HepG2 (cell line): ENCODE results near the gene HAP1. TPM values are rescaled to one million over a fixed set of nuclear protein-coding genes. Genes with fewer than 3 reads are reported as not detected.

ENCODE experiments used
- ESRRA ChIP-seq: sonication (generic); formaldehyde crosslinking; IDR thresholded peaks from 2 replicates; pipeline ENCODE4 v1.5.1; 2020; ENCODE audit warnings: mild to moderate bottlenecking, low read depth, missing genetic modification reagents
- FOXJ3 ChIP-seq: sonication (generic); formaldehyde crosslinking; IDR thresholded peaks from 2 replicates; pipeline ENCODE4 v1.4.0; 2020; ENCODE audit warnings: missing genetic modification reagents, mild to moderate bottlenecking, borderline replicate concordance
- GATAD1 ChIP-seq: IDR thresholded peaks from 2 replicates; pipeline ENCODE4 v1.6.1; 2016; ENCODE audit warnings: missing genetic modification reagents, missing compliant biosample characterization
- HOXA3 ChIP-seq: sonication (generic); formaldehyde crosslinking; IDR thresholded peaks from 2 replicates; pipeline ENCODE4 v1.5.0; 2020; ENCODE audit warnings: missing genetic modification reagents
- HOXA9 ChIP-seq: sonication (generic); formaldehyde crosslinking; IDR thresholded peaks from 2 replicates; pipeline ENCODE4 v1.8.1; 2022; ENCODE audit warnings: missing genetic modification reagents, mild to moderate bottlenecking, moderate library complexity, borderline replicate concordance
- MZF1 ChIP-seq: sonication (generic); formaldehyde crosslinking; IDR thresholded peaks from 2 replicates; pipeline ENCODE4 v1.8.1; 2023; ENCODE audit warnings: mild to moderate bottlenecking, missing genetic modification reagents, borderline replicate concordance
- POLR2AphosphoS5 ChIP-seq: IDR thresholded peaks from 2 replicates; pipeline ENCODE4 v1.6.1; 2012; ENCODE audit warnings: low read depth, low read length
- RFX3 ChIP-seq: IDR thresholded peaks from 2 replicates; pipeline ENCODE4 v1.6.1; 2016; ENCODE audit warnings: missing biosample characterization, missing genetic modification reagents
- SKI ChIP-seq: fragments of 450-650 bp; IDR thresholded peaks from one replicate; pipeline ENCODE4 v1.6.1; 2018; ENCODE audit warnings: mild to moderate bottlenecking; ENCODE audit not compliant: partially characterized antibody
- SP140L ChIP-seq: sonication (generic); formaldehyde crosslinking; IDR thresholded peaks from 2 replicates; pipeline ENCODE4 v1.4.0; 2020; ENCODE audit warnings: missing genetic modification reagents, borderline replicate concordance
- STAT6 ChIP-seq: sonication (generic); formaldehyde crosslinking; IDR thresholded peaks from 2 replicates; pipeline ENCODE4 v1.4.0; 2020; ENCODE audit warnings: missing genetic modification reagents, mild to moderate bottlenecking, borderline replicate concordance
- TOPORS ChIP-seq: sonication (generic); formaldehyde crosslinking; IDR thresholded peaks from 2 replicates; pipeline ENCODE4 v1.8.0; 2023; ENCODE audit warnings: mild to moderate bottlenecking, missing genetic modification reagents
- TRIM22 ChIP-seq: fragments of 450-650 bp; IDR thresholded peaks from 2 replicates; pipeline ENCODE4 v1.6.1; 2017
- ZBTB7A ChIP-seq: sonication (generic); formaldehyde crosslinking; IDR thresholded peaks from 2 replicates; pipeline ENCODE4 v1.8.0; 2022; ENCODE audit warnings: mild to moderate bottlenecking, missing genetic modification reagents
- ZMAT5 ChIP-seq: sonication (generic); formaldehyde crosslinking; IDR thresholded peaks from 2 replicates; pipeline ENCODE4 v1.5.0; 2020; ENCODE audit warnings: mild to moderate bottlenecking, low read depth, missing genetic modification reagents, borderline replicate concordance
- ZNF3 ChIP-seq: IDR thresholded peaks from 2 replicates; pipeline ENCODE4 v1.7.0; 2017; ENCODE audit warnings: inconsistent platforms
- ZNF496 ChIP-seq: sonication (generic); formaldehyde crosslinking; IDR thresholded peaks from 2 replicates; pipeline ENCODE4 v1.8.1; 2023; ENCODE audit warnings: mild to moderate bottlenecking, moderate library complexity, missing genetic modification reagents; ENCODE audit not compliant: insufficient replicate concordance
- ZNF570 ChIP-seq: sonication (generic); formaldehyde crosslinking; IDR thresholded peaks from 2 replicates; pipeline ENCODE4 v1.4.0; 2020; ENCODE audit warnings: mild to moderate bottlenecking, missing genetic modification reagents, borderline replicate concordance
- ZNF672 ChIP-seq: sonication (generic); formaldehyde crosslinking; IDR thresholded peaks from 2 replicates; pipeline ENCODE4 v1.8.1; 2022; ENCODE audit warnings: missing genetic modification reagents
- ZNF746 ChIP-seq: sonication (generic); formaldehyde crosslinking; IDR thresholded peaks from 2 replicates; pipeline ENCODE4 v1.8.0; 2022; ENCODE audit warnings: mild to moderate bottlenecking, missing genetic modification reagents
- polyA plus RNA-seq, 8 experiments: library from polyadenylated mRNA; depleted of rRNA in 3 of 8; stranded (reverse) in 7 of 8; unstranded in 1 of 8; fragments of >200 nt; fragmentation: Illumina TruSeq in 4 of 8; extraction: Trizol in 4 of 8; gene quantifications; 2 replicates each; pipeline versions ENCODE4 v1.2.1 to v1.2.3, GENCODE V29; 2011 to 2016; ENCODE audit warnings: low read depth in 4 of 8, missing spikeins in 1 of 8, mixed read lengths in 1 of 8; ENCODE audit not compliant: insufficient read depth in 1 of 8
- total RNA-seq, 5 experiments: library from RNA; depleted of rRNA; stranded (reverse); fragments of >200 nt; fragmentation: Illumina TruSeq; extraction: Trizol; gene quantifications; 2 replicates each; pipeline ENCODE4 v1.2.3, GENCODE V29; 2016; ENCODE audit warnings: low read depth in 1 of 5
- TF ChIP-seq, protein P1 (sequence below): sonication (generic); formaldehyde crosslinking; conservative IDR thresholded peaks from 2 replicates; pipeline ENCODE4 v1.8.0; 2022; ENCODE audit warnings: missing genetic modification reagents
- TF ChIP-seq, protein P2 (sequence below): sonication (generic); formaldehyde crosslinking; IDR thresholded peaks from 2 replicates; pipeline ENCODE4 v1.5.0; 2020; ENCODE audit warnings: missing genetic modification reagents

Gene HAP1
- total and polyA plus RNA-seq, 2 of the 13 experiments (the other 11 are each of a cell fraction or from before 2014, with no cell fraction given): 0.07 TPM

DNA sequence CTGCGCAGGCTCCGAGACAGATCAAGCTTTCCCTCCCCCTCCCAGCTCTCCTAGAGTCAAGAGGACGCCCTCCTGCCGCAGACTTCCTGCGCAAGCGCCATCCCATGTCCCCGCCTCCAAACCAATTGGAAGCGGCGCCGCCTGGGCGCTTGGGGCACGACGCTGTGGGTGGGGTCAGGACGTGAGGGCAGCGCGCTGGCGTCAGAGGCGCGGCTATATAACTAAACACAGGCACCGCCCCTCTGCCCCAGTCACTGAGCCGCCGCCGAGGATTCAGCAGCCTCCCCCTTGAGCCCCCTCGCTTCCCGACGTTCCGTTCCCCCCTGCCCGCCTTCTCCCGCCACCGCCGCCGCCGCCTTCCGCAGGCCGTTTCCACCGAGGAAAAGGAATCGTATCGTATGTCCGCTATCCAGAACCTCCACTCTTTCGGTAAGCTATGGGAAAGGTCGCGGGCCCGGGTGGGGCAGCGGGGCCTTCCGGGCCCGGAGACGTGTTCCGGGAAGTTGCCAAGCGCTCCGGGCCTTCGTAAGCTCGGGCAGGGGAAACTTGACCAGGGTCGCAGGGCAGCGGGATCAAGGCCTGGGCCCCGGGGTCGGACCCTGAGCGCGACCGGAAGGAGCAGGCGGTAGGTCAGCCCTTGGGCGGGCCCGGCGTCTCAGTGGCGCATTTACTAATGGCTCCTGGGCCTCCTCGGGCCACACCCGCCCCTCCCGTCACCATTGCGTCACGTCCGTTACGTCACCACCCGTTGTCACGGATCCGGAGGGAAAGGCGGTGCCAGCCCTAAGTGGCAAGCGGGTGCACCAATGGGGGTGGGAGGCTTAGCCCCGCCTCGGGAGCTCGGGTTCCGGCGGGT, 45.6 kb downstream of the HAP1 start, which contains the start of gene EIF1 (continued):
- TF ChIP-seq SKI (peak; percentile 44), ZNF570 (CRISPR knock-in tag) (peak; percentile 95; the same call in 1 of the 2 replicates), ESRRA (peak; percentile 84; the same call in 1 of the 2 replicates), FOXJ3 (CRISPR knock-in tag) (peak; percentile 34; the same call in 1 of the 2 replicates), GATAD1 (CRISPR knock-in tag) (peak; percentile 87), TRIM22 (no peak), ZBTB7A (peak; percentile 89), SP140L (CRISPR knock-in tag) (no peak), HOXA9 (CRISPR knock-in tag) (no peak), ZNF496 (CRISPR knock-in tag) (no peak), ZMAT5 (CRISPR knock-in tag) (no peak), POLR2AphosphoS5 (peak; percentile 90), ZNF746 (0 out of 2 replicates have a peak, but pooled peaks have one; percentile 27), RFX3 (CRISPR knock-in tag) (peak; percentile 65), ZNF3 (CRISPR knock-in tag) (no peak; the same call in 1 of the 2 replicates), TOPORS (CRISPR knock-in tag) (no peak; the same call in 1 of the 2 replicates), HOXA3 (CRISPR knock-in tag) (peak; percentile 97), ZNF672 (no peak), MZF1 (CRISPR knock-in tag) (no peak; the same call in 1 of the 2 replicates), STAT6 (peak; percentile 86; the same call in 1 of the 2 replicates)
- TF ChIP-seq, protein P1, sequence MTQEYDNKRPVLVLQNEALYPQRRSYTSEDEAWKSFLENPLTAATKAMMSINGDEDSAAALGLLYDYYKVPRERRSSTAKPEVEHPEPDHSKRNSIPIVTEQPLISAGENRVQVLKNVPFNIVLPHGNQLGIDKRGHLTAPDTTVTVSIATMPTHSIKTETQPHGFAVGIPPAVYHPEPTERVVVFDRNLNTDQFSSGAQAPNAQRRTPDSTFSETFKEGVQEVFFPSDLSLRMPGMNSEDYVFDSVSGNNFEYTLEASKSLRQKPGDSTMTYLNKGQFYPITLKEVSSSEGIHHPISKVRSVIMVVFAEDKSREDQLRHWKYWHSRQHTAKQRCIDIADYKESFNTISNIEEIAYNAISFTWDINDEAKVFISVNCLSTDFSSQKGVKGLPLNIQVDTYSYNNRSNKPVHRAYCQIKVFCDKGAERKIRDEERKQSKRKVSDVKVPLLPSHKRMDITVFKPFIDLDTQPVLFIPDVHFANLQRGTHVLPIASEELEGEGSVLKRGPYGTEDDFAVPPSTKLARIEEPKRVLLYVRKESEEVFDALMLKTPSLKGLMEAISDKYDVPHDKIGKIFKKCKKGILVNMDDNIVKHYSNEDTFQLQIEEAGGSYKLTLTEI (CRISPR knock-in tag): no peak
- TF ChIP-seq, protein P2, sequence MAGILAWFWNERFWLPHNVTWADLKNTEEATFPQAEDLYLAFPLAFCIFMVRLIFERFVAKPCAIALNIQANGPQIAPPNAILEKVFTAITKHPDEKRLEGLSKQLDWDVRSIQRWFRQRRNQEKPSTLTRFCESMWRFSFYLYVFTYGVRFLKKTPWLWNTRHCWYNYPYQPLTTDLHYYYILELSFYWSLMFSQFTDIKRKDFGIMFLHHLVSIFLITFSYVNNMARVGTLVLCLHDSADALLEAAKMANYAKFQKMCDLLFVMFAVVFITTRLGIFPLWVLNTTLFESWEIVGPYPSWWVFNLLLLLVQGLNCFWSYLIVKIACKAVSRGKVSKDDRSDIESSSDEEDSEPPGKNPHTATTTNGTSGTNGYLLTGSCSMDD (CRISPR knock-in tag): 0 out of 2 replicates have a peak, but pooled peaks have one; percentile 48
